ENCODE data around the gene TPCN2.
A peak's percentile ranks its signal among the peaks of the same experiment; 100 is the strongest.

The TPCN2 gene

GRCh38 chr11:69000391-69000790 is 48.3 kb upstream of the TPCN2 start:
- TF ChIP-seq ZC3H10 (CRISPR knock-in tag; IDR thresholded peaks at IDR 0.05) (no peak), CREB5 (CRISPR knock-in tag; IDR thresholded peaks at IDR 0.05; ENCODE audit: low read depth) (no peak), ESRRG (CRISPR knock-in tag; IDR thresholded peaks at IDR 0.05) (no peak), GLIS3 (CRISPR knock-in tag; IDR thresholded peaks at IDR 0.05) (no peak), ZFP3 (CRISPR knock-in tag; IDR thresholded peaks at IDR 0.05) (no peak), TSHZ2 (CRISPR knock-in tag; IDR thresholded peaks at IDR 0.05) (no peak), RARB (CRISPR knock-in tag; IDR thresholded peaks at IDR 0.05) (no peak), TOX (CRISPR knock-in tag; IDR thresholded peaks at IDR 0.05; ENCODE audit: borderline replicate concordance) (no peak), TCF4 (CRISPR knock-in tag; IDR thresholded peaks at IDR 0.05; ENCODE audit: borderline replicate concordance) (no peak), ARNTL (CRISPR knock-in tag; IDR thresholded peaks at IDR 0.05; ENCODE audit: borderline replicate concordance, low read depth) (no peak), CSRNP3 (CRISPR knock-in tag; IDR thresholded peaks at IDR 0.05) (no peak), CSDC2 (CRISPR knock-in tag; IDR thresholded peaks at IDR 0.05) (no peak), ZNF565 (CRISPR knock-in tag; conservative IDR thresholded peaks at IDR 0.05; ENCODE audit: low read depth) (no peak), POU6F1 (CRISPR knock-in tag; IDR thresholded peaks at IDR 0.05; ENCODE audit: borderline replicate concordance, low read depth) (no peak), PATZ1 (CRISPR knock-in tag; IDR thresholded peaks at IDR 0.05; ENCODE audit: borderline replicate concordance) (no peak), ZNF70 (CRISPR knock-in tag; IDR thresholded peaks at IDR 0.05) (no peak)
- peak; percentile 46 for ATAC-seq

GRCh38 chr11:69000831-69001242 is 47.9 kb upstream of the TPCN2 start:
- ATAC-seq, result peak; percentile 94
- TF ChIP-seq ZNF8 (CRISPR knock-in tag; IDR thresholded peaks at IDR 0.05) (no peak), GLIS3 (CRISPR knock-in tag; IDR thresholded peaks at IDR 0.05) (no peak), PPARA (CRISPR knock-in tag; IDR thresholded peaks at IDR 0.05; ENCODE audit: borderline replicate concordance) (no peak), ARNTL (CRISPR knock-in tag; IDR thresholded peaks at IDR 0.05; ENCODE audit: borderline replicate concordance, low read depth) (no peak), OSR1 (CRISPR knock-in tag; IDR thresholded peaks at IDR 0.05) (no peak), ZC3H10 (CRISPR knock-in tag; IDR thresholded peaks at IDR 0.05) (no peak), CSRNP3 (CRISPR knock-in tag; IDR thresholded peaks at IDR 0.05) (no peak), TOX (CRISPR knock-in tag; IDR thresholded peaks at IDR 0.05; ENCODE audit: borderline replicate concordance) (no peak), POU6F1 (CRISPR knock-in tag; IDR thresholded peaks at IDR 0.05; ENCODE audit: borderline replicate concordance, low read depth) (no peak), ZNF565 (CRISPR knock-in tag; conservative IDR thresholded peaks at IDR 0.05; ENCODE audit: low read depth) (no peak), TCF4 (CRISPR knock-in tag; IDR thresholded peaks at IDR 0.05; ENCODE audit: borderline replicate concordance) (no peak), ISL1 (CRISPR knock-in tag; IDR thresholded peaks at IDR 0.05) (no peak), TSHZ2 (CRISPR knock-in tag; IDR thresholded peaks at IDR 0.05) (no peak), PATZ1 (CRISPR knock-in tag; IDR thresholded peaks at IDR 0.05; ENCODE audit: borderline replicate concordance) (no peak), ZNF70 (CRISPR knock-in tag; IDR thresholded peaks at IDR 0.05) (no peak), BACH2 (CRISPR knock-in tag; IDR thresholded peaks at IDR 0.05; ENCODE audit: borderline replicate concordance) (no peak)
